Cardiac muscle cell (in vitro differentiated cells and primary cell): ENCODE data around the gene POU2AF1. TPM values are rescaled to one million over a fixed set of nuclear protein-coding genes. Genes with fewer than 3 reads are reported as not detected.

Experiments used
- DNase-seq, 2 donors: peaks; one replicate each; pipeline versions ENCODE4 v3.0.0 to v3.0.0-alpha.2; 2010 to 2017; ENCODE audit warnings: low read depth in 1 of 2, low spot score in 1 of 2
- H3K27ac ChIP-seq: fragments of 200-600 bp; sonication (generic); 2 replicates; pipeline ENCODE4 v1.5.1; 2016
- H3K27me3 ChIP-seq: fragments of 200-600 bp; sonication (generic); 2 replicates; pipeline ENCODE4 v1.6.0; 2016; ENCODE audit warnings: control low read depth
- H3K36me3 ChIP-seq: fragments of 200-600 bp; sonication (generic); 2 replicates; pipeline ENCODE4 v1.5.1; 2016; ENCODE audit warnings: control low read depth
- H3K4me1 ChIP-seq: fragments of 200-600 bp; sonication (generic); 2 replicates; pipeline ENCODE4 v1.8.1; 2017; ENCODE audit warnings: low read depth, mild to moderate bottlenecking, mixed run types
- H3K4me3 ChIP-seq: fragments of 200-600 bp; sonication (generic); 2 replicates; pipeline ENCODE4 v1.5.1; 2016; ENCODE audit warnings: mild to moderate bottlenecking
- H3K9me3 ChIP-seq: fragments of 200-600 bp; sonication (generic); 2 replicates; pipeline ENCODE4 v1.5.1; 2017; ENCODE audit warnings: low read depth, mild to moderate bottlenecking, control low read depth
- CTCF ChIP-seq: IDR thresholded peaks from 2 replicates; pipeline ENCODE4 v1.5.1; 2012; ENCODE audit warnings: low read depth, mild to moderate bottlenecking, low read length
- polyA plus RNA-seq: library from polyadenylated mRNA; unstranded; fragments of >200 nt; fragmentation: Nextera tagmentation; extraction: Ambion mirVana; gene quantifications from 2 replicates; pipeline ENCODE4 v1.2.1, GENCODE V29; 2016
- total RNA-seq: library from RNA; depleted of rRNA; stranded (reverse); fragments of >200 nt; gene quantifications from 2 replicates; pipeline ENCODE4 v1.2.3, GENCODE V29; 2016

POU2AF1 gene
- total and polyA plus RNA-seq, 2 experiments from 2014 or later: not detected

GRCh38 chr11:111309215-111309915, 69.7 kb downstream of the POU2AF1 start:
- no peak for TF ChIP-seq CTCF
- Histone ChIP-seq H3K4me3 (no peak overlapping the region), H3K27ac (no peak overlapping the region), H3K27me3 (peaks cover 4% of the 10 kb centered on the region), H3K36me3 (no peaks in the 10 kb centered on the region), H3K4me1 (no peaks in the 10 kb centered on the region), H3K9me3 (no peaks in the 10 kb centered on the region)
- DNase-seq: no peak

GRCh38 chr11:111308140-111308539, 70.9 kb downstream of the POU2AF1 start:
- peak in 1 of 2 donors; percentile 30 for DNase-seq
- no peaks in the 10 kb centered on the region for H3K4me1 ChIP-seq
- H3K27ac ChIP-seq: no peak overlapping the region
- H3K9me3 ChIP-seq: no peaks in the 10 kb centered on the region
- H3K4me3 ChIP-seq: no peak overlapping the region
- peaks cover 4% of the 10 kb centered on the region for H3K27me3 ChIP-seq
- TF ChIP-seq CTCF: no peak
- no peaks in the 10 kb centered on the region for H3K36me3 ChIP-seq

GRCh38 chr11:111307472-111308108, 71.5 kb downstream of the POU2AF1 start:
- no peak overlapping the region for H3K4me3 ChIP-seq
- no peak for TF ChIP-seq CTCF
- no peak for DNase-seq
- peaks cover 4% of the 10 kb centered on the region for H3K27me3 ChIP-seq
- no peaks in the 10 kb centered on the region for H3K9me3 ChIP-seq
- no peaks in the 10 kb centered on the region for H3K36me3 ChIP-seq
- no peak overlapping the region for H3K27ac ChIP-seq
- H3K4me1 ChIP-seq: no peaks in the 10 kb centered on the region

- no peak overlapping the region for H3K27ac ChIP-seq
- H3K36me3 ChIP-seq: no peaks in the 10 kb centered on the region
- DNase-seq: no peak
- TF ChIP-seq CTCF: no peak
- no peak overlapping the region for H3K4me3 ChIP-seq
- H3K4me1 ChIP-seq: no peaks in the 10 kb centered on the region
- H3K27me3 ChIP-seq: peaks cover 15% of the 10 kb centered on the region
- H3K9me3 ChIP-seq: no peaks in the 10 kb centered on the region
These were observed 72.8 kb downstream of the POU2AF1 start for GRCh38 chr11:111306321-111306720.

- H3K27ac ChIP-seq: no peak overlapping the region
- no peaks in the 10 kb centered on the region for H3K36me3 ChIP-seq
- no peaks in the 10 kb centered on the region for H3K4me1 ChIP-seq
- peaks cover 19% of the 10 kb centered on the region for H3K27me3 ChIP-seq
- no peak for DNase-seq
- H3K9me3 ChIP-seq: no peaks in the 10 kb centered on the region
- H3K4me3 ChIP-seq: no peak overlapping the region
- TF ChIP-seq CTCF: no peak
These were observed 73.2 kb downstream of the POU2AF1 start for GRCh38 chr11:111305876-111306275.
